ENCODE measurements around the gene HSPB7. TPM values are rescaled to one million over a fixed set of nuclear protein-coding genes. Genes with fewer than 3 reads are reported as not detected.

The HSPB7 gene
- polyA plus RNA-seq (2011; rRNA removed): 3.5 and 5.5 TPM in 2 replicates
- polyA minus RNA-seq (2011; rRNA and poly(A)+ RNA removed): 3.0 and 4.3 TPM in 2 replicates

GRCh38 chr1:16017461-16018303, at the start of gene HSPB7:
TSS of gene HSPB7 (minus strand) at chr1:16018043. CDS start at chr1:16017963, 80 bp downstream.
- ChIA-PET CTCF (interaction anchor here (0.6 to 1.3 kb wide), 6 partner anchors 8 to 65 kb away, joined by 3 to 10 read pairs (median 4); no protein-coding TSS in a partner anchor), POLR2A (interaction anchor here (1.0 kb wide), 1 partner anchor 218 kb away, joined by 4 read pairs; no protein-coding TSS in a partner anchor)
- Histone ChIP-seq H3K9me3 (ENCODE audit: control insufficient read depth, insufficient read depth, low read length) (peaks cover 6% of the 10 kb centered on the region; the same call in 1 of the 2 replicates), H3K4me3 (ENCODE audit: low read depth, low read length) (peak within 1 kb of the TSS; percentile 13; the same call in 1 of the 2 replicates), H3K27me3 (ENCODE audit: control insufficient read depth, insufficient read depth, low read length) (no peaks in the 10 kb centered on the region), H3K27ac (ENCODE audit: low read depth, low read length) (peak within 1 kb of the TSS; percentile 82)
- no peak for DNase-seq (ENCODE audit: low read depth, low spot score)
- TF ChIP-seq CTCF (IDR thresholded peaks at IDR 0.05; ENCODE audit: low read depth, low read length): no peak

- no peak overlapping the region for H3K27ac ChIP-seq (ENCODE audit: low read depth, low read length)
- CTCF ChIA-PET: interaction anchor here (0.6 to 1.6 kb wide), 4 partner anchors 11 to 275 kb away, joined by 3 read pairs; no protein-coding TSS in a partner anchor
Measured at GRCh38 chr1:16067127-16067768, 49.4 kb upstream of the HSPB7 start.

GRCh38 chr1:16066245-16066644, 48.4 kb upstream of the HSPB7 start:
- no peak for DNase-seq (ENCODE audit: low read depth, low spot score)
- H3K27ac ChIP-seq (ENCODE audit: low read depth, low read length): no peak overlapping the region
- peaks cover 20% of the 10 kb centered on the region for H3K27me3 ChIP-seq (ENCODE audit: control insufficient read depth, insufficient read depth, low read length)
- no peak for TF ChIP-seq CTCF (IDR thresholded peaks at IDR 0.05; ENCODE audit: low read depth, low read length)
- POLR2A ChIA-PET: no interaction called here
- no peaks in the 10 kb centered on the region; the same call in 1 of the 2 replicates for H3K9me3 ChIP-seq (ENCODE audit: control insufficient read depth, insufficient read depth, low read length)
- CTCF ChIA-PET: interaction anchor here (1.6 kb wide), 1 partner anchor 10 kb away, joined by 3 read pairs; no protein-coding TSS in a partner anchor
- no peak overlapping the region for H3K4me3 ChIP-seq (ENCODE audit: low read depth, low read length)

More at GRCh38 chr1:16067127-16067768, 49.4 kb upstream of the HSPB7 start:
- TF ChIP-seq CTCF (IDR thresholded peaks at IDR 0.05; ENCODE audit: low read depth, low read length): no peak
- Histone ChIP-seq H3K4me3 (ENCODE audit: low read depth, low read length) (no peak overlapping the region), H3K9me3 (ENCODE audit: control insufficient read depth, insufficient read depth, low read length) (no peaks in the 10 kb centered on the region; the same call in 1 of the 2 replicates), H3K27me3 (ENCODE audit: control insufficient read depth, insufficient read depth, low read length) (peaks cover 22% of the 10 kb centered on the region)
- no peak for DNase-seq (ENCODE audit: low read depth, low spot score)
- POLR2A ChIA-PET: no interaction called here

- CTCF ChIA-PET: no interaction called here
- Histone ChIP-seq H3K4me3 (ENCODE audit: low read depth, low read length) (no peak overlapping the region), H3K9me3 (ENCODE audit: control insufficient read depth, insufficient read depth, low read length) (no peaks in the 10 kb centered on the region), H3K27me3 (ENCODE audit: control insufficient read depth, insufficient read depth, low read length) (peaks cover 20% of the 10 kb centered on the region), H3K27ac (ENCODE audit: low read depth, low read length) (no peak overlapping the region)
- POLR2A ChIA-PET: no interaction called here
- TF ChIP-seq CTCF (IDR thresholded peaks at IDR 0.05; ENCODE audit: low read depth, low read length): no peak
- no peak for DNase-seq (ENCODE audit: low read depth, low spot score)
Measured at GRCh38 chr1:16065269-16065576, 47.4 kb upstream of the HSPB7 start.

All from AG04450 (cell line).